ENCODE results near the gene UGT1A7.
"Not testable (repeated sequence)": the region's sequence is repeated elsewhere in the genome, so short reads cannot be mapped to it uniquely, and the experiment has no call there.

UGT1A7 gene

GRCh38 chr2:233681521-233682099 lies at the start of gene UGT1A7:
TSS of gene UGT1A7 (plus strand) at chr2:233681901. CDS start at chr2:233681938, 37 bp downstream.
- DNase-seq (ENCODE audit: low spot score) = no peak

DNA sequence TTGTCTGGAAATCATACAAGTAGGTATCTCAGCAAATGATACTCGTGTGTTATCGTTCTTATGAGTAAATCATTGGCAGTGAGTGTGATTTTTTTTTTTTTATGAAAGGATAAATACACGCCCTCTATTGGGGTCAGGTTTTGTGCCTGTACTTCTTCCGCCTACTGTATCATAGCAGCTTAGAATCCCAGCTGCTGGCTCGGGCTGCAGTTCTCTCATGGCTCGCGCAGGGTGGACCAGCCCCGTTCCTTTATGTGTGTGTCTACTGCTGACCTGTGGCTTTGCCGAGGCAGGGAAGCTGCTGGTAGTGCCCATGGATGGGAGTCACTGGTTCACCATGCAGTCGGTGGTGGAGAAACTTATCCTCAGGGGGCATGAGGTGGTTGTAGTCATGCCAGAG lies 45.4 kb upstream of the UGT1A7 start, which contains the start of gene UGT1A10:
Gene UGT1A10, plus strand, starts transcription at position 143 of the 400 bp plus-strand sequence. Its CDS starts 75 bp downstream, at position 218.
- DNase-seq (ENCODE audit: low spot score) = not testable (repeated sequence)

- no peak for DNase-seq (ENCODE audit: low spot score)
These were observed 42.9 kb upstream of the UGT1A7 start for GRCh38 chr2:233638836-233639235.

DNA sequence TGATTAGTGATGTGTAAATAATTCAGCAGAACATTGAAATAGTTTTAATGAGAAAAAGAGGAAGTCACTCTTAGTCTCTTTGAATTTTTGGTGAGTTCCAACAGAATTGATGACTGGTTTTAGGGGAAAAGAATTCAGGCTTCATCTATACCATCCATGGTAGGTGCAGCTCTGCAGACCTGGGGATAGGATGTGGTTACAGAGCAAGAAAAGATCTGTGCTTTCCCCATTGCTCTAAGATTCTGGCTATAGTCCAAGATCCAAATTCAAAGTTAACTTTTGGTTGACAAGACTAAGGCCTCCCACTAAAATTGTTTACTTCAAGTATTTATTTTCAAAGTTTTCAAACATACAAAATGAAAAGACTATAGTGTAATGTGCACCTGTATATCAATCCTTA lies 41.8 kb upstream of the UGT1A7 start:
- DNase-seq (ENCODE audit: low spot score) = no peak

DNA sequence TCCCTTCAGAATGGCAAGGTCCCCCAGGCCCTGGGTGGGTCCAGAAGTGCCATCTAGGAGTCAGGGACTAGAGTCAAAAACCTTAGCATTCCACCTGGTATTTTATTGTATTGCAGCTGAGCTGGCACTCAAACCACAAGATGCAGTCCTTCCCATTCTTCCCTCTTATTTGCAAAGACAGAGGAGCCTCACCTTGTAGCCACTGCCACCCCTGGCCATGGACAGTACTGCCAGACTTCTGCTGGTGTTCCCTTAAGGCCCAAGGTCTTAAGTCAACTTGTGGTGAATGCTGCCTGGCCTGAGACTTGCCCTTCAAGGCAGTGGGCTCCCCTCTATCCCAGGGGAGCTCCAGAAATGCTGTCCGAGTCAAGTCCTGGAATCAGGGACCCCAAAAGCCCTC lies 38.6 kb upstream of the UGT1A7 start:
- DNase-seq (ENCODE audit: low spot score) = no peak

- DNase-seq (ENCODE audit: low spot score) = not testable (repeated sequence)
These were observed 35.7 kb upstream of the UGT1A7 start for GRCh38 chr2:233646033-233646432.

DNA sequence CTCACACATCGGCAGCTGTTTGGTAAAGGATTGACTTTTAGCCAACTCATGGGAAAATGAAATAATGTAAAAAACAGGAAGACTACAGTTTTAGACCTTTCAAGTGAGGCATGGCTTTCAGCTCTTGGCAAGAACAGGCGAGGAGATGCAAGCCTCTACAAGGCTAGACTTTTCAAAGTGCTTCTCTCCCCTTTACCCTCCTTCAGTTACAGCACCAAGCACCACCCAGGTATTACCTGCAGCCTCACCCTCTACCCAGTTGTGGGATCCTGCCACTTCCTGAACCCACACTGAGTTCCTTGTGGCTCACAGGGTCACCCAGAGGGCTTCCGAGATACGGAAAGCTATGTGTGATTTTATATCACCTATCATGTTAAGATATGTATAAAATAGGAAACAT lies 30.7 kb upstream of the UGT1A7 start:
- DNase-seq (ENCODE audit: low spot score) = no peak

- no peak for DNase-seq (ENCODE audit: low spot score)
These were observed 30.3 kb upstream of the UGT1A7 start for GRCh38 chr2:233651430-233651829.

GRCh38 chr2:233654501-233654900 lies 27.2 kb upstream of the UGT1A7 start:
- no peak for DNase-seq (ENCODE audit: low spot score)

GRCh38 chr2:233655043-233655442 lies 26.7 kb upstream of the UGT1A7 start:
- DNase-seq (ENCODE audit: low spot score) = no peak

DNA sequence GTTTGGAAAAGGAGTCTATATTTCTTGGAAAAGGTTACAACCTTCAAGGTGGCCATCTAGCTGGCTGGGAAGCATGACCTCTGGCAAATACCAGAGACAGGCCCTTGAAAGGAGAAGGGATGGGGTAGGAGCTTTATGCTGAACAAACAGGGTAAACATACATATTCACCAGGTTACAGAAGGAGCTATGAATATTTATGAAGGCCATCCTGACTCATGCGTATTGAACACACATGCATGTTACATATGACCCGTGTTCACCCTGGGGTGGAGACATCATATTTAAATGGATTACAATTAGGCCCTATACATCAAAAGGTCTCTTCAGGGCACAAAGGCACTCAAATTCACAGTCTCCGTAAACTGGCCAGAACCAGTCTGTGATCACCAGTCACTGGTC lies 25.8 kb upstream of the UGT1A7 start:
- DNase-seq (ENCODE audit: low spot score) = not testable (repeated sequence)

- no peak for DNase-seq (ENCODE audit: low spot score)
These were observed 25.3 kb upstream of the UGT1A7 start for GRCh38 chr2:233656443-233656842.

- DNase-seq (ENCODE audit: low spot score) = no peak
These were observed 23.1 kb upstream of the UGT1A7 start for GRCh38 chr2:233658610-233659009.

DNA sequence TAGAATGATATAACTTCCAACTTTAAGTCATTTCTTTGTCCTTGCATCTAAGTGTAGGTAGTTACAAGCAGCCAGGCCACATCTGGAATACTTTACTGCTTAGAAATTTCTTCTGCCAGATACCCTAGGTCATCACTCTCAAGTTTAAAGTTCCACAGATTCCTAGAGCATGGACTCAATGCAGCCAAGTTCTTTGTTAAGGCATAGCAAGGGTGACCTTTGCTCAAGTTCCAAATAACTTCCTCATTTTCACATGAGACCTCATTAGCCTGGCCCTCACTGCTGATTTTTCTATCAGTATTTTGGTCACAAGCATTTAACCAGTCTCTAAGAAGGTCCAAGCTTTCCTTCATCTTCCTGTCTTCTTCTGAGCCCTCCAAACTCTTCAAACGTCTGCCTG lies 17.8 kb upstream of the UGT1A7 start:
- no peak for DNase-seq (ENCODE audit: low spot score)

- no peak for DNase-seq (ENCODE audit: low spot score)
These were observed 13.0 kb upstream of the UGT1A7 start for GRCh38 chr2:233668605-233669260.

- no peak for DNase-seq (ENCODE audit: low spot score)
These were observed 10.2 kb upstream of the UGT1A7 start, which contains the start of gene UGT1A9 for GRCh38 chr2:233671290-233672161. TSS of gene UGT1A9 (plus strand) at chr2:233671898. CDS start at chr2:233671935, 37 bp downstream.

GRCh38 chr2:233672886-233673285 lies 8.8 kb upstream of the UGT1A7 start:
- DNase-seq (ENCODE audit: low spot score) = no peak

DNA sequence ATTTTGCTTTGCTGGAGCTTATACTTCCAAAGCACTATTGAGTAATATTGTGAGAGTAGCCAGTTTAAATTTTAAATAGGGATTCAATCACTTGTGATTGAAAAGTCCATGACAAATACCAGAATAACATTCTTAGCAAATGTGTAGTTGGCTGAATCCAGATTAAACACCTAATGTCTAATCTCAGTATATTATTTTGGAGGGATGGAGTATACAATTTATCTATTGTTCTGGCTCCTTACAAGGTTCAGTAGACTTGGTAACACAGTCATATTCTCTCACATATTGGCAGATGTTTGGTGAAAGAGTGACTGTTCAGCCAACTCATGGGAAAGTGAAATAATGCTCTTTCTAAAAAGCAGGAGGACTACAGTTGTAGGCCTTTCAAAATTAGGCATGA lies 7.8 kb upstream of the UGT1A7 start:
- DNase-seq (ENCODE audit: low spot score) = no peak

DNA sequence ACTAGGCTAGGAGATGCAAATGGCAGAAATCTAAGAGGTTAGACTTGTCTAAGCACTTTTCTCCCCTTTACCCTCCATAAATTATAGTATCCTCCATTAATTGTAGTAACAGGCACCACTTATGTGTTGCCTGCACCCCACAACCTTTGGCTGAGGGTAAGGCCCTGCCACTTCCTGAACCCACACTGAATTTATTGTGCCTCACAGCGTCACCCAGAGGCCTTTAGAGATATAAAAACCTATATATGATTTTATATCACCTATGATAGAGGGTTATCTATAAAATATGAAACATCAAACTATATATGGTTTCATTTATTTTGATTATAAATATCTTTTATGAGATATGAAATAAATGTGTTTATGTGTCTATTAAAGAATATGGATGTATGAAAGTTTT lies 7.4 kb upstream of the UGT1A7 start:
- no peak for DNase-seq (ENCODE audit: low spot score)

DNA sequence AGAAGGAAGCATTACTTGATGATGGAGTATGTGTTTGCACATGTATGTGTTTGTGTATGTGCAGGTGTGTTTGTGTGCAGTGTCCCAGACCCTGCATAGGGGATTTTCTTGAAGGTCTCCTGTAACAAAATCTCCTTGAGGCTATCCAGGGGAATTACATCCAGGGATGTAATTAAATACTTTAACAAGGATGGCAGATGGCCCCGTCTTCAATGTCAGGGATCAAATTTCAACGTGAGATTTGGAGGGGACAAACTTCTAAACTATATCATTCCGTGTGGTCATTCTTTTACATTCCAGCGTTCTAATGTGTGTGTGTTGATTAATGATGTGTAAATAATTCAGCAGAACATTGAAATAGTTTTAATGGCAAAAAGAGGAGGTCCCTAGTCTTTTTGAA lies 6.7 kb upstream of the UGT1A7 start:
- DNase-seq (ENCODE audit: low spot score) = no peak

- DNase-seq (ENCODE audit: low spot score) = no peak
These were observed 5.7 kb upstream of the UGT1A7 start for GRCh38 chr2:233676046-233676445.

DNA sequence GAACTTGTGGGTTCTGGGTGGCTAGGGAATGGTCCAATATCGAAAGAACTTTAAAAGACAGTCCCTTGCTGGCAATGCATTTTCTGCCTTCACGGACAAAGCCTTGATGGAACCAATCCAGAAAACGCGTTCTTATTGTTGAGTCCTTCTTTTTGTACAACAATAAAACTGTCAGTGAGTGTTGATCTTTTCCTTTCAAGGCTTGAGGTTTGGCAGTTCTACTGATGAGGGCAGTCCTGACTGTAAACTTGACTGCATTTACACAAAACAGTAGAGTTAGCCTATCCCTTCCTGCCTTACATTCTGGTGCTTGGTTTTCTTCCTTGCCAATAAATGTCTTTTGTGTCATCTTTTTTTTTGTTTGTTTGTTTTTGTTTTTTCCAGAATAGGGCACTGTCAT lies 2.5 kb upstream of the UGT1A7 start:
- no peak for DNase-seq (ENCODE audit: low spot score)

All from CD4-positive, alpha-beta T cell treated with Interleukin-15 for 4 hours (primary cell).